Cardiac muscle cell (in vitro differentiated cells and primary cell): Measurements from ENCODE around the gene ARHGAP26. TPM values are rescaled to one million over a fixed set of nuclear protein-coding genes. Genes with fewer than 3 reads are reported as not detected.

Experiments used
- DNase-seq, 2 donors: peaks; one replicate each; pipeline versions ENCODE4 v3.0.0 to v3.0.0-alpha.2; 2010 to 2017; ENCODE audit warnings: low read depth in 1 of 2, low spot score in 1 of 2
- H3K27ac ChIP-seq: fragments of 200-600 bp; sonication (generic); 2 replicates; pipeline ENCODE4 v1.5.1; 2016
- H3K27me3 ChIP-seq: fragments of 200-600 bp; sonication (generic); 2 replicates; pipeline ENCODE4 v1.6.0; 2016; ENCODE audit warnings: control low read depth
- H3K36me3 ChIP-seq: fragments of 200-600 bp; sonication (generic); 2 replicates; pipeline ENCODE4 v1.5.1; 2016; ENCODE audit warnings: control low read depth
- H3K4me1 ChIP-seq: fragments of 200-600 bp; sonication (generic); 2 replicates; pipeline ENCODE4 v1.8.1; 2017; ENCODE audit warnings: low read depth, mild to moderate bottlenecking, mixed run types
- H3K4me3 ChIP-seq: fragments of 200-600 bp; sonication (generic); 2 replicates; pipeline ENCODE4 v1.5.1; 2016; ENCODE audit warnings: mild to moderate bottlenecking
- H3K9me3 ChIP-seq: fragments of 200-600 bp; sonication (generic); 2 replicates; pipeline ENCODE4 v1.5.1; 2017; ENCODE audit warnings: low read depth, mild to moderate bottlenecking, control low read depth
- CTCF ChIP-seq: IDR thresholded peaks from 2 replicates; pipeline ENCODE4 v1.5.1; 2012; ENCODE audit warnings: low read depth, mild to moderate bottlenecking, low read length
- polyA plus RNA-seq: library from polyadenylated mRNA; unstranded; fragments of >200 nt; fragmentation: Nextera tagmentation; extraction: Ambion mirVana; gene quantifications from 2 replicates; pipeline ENCODE4 v1.2.1, GENCODE V29; 2016
- total RNA-seq: library from RNA; depleted of rRNA; stranded (reverse); fragments of >200 nt; gene quantifications from 2 replicates; pipeline ENCODE4 v1.2.3, GENCODE V29; 2016

ARHGAP26 gene
- total and polyA plus RNA-seq, 2 experiments from 2014 or later = 12.7 to 16.2 TPM

DNA sequence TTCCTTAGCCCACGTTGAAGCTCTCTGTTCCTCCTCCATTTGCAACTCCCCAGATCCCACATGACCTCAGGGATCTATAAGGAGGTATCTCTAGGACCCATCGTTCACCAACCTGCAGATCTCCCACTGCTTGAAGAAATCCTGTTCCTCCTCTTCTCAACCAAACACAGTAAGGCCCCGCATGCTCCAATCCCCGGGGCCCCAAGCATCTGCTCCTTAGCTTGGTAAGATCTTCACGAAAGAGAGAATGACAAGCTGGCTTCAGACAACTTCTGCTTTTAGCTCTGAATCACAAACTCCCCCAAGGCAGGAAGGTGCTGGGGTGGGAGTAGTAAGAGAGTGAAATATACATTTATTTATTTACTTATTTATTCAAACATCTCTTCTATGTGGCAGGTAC, 33.0 kb upstream of the ARHGAP26 start:
- Histone ChIP-seq H3K4me1 (peaks cover 10% of the 10 kb centered on the region), H3K27me3 (no peaks in the 10 kb centered on the region), H3K36me3 (no peaks in the 10 kb centered on the region), H3K27ac (no peak overlapping the region), H3K9me3 (no peaks in the 10 kb centered on the region), H3K4me3 (no peak overlapping the region)
- TF ChIP-seq CTCF = no peak
- no peak for DNase-seq

DNA sequence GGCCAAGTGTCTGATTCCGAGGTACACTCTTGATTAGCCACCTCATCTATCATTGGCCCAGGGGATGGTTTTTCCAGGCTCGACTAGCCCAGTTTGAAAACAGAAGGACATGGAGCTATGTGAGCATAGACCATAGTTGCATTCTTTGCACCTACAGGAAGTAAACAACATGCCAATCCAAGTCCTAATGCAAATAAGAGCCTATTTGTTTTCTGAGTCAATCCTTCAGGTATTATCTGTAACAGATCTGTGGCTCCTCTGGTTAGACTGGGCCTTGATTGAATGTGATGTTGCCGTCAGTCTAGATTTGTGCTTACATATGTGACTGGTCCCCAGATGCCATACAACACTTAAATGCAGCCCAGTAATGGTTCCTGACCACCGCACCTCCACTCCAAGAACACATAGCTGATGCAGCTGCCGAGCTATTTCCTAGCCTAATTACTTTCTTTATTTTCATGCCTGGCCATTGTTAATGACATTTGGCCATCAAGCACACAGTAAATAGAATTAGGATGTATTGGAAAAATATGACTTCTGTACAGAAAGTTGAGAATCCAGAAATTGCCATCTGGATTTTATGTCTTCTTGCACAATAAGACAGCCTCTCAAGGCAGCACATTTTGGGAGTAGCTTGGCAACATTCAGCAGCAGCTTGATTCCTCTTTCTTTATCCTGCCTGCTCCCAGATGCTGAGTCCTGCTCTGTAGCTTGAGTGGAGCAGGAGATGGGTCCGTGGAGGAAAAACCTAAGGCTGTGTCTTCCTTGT, 29.5 kb upstream of the ARHGAP26 start:
- peak in 1 of 2 donors; percentile 53 for DNase-seq
- Histone ChIP-seq H3K36me3 (no peaks in the 10 kb centered on the region), H3K4me3 (no peak overlapping the region), H3K27ac (no peak overlapping the region), H3K27me3 (no peaks in the 10 kb centered on the region), H3K4me1 (peaks cover 32% of the 10 kb centered on the region), H3K9me3 (no peaks in the 10 kb centered on the region)
- TF ChIP-seq CTCF = no peak

DNA sequence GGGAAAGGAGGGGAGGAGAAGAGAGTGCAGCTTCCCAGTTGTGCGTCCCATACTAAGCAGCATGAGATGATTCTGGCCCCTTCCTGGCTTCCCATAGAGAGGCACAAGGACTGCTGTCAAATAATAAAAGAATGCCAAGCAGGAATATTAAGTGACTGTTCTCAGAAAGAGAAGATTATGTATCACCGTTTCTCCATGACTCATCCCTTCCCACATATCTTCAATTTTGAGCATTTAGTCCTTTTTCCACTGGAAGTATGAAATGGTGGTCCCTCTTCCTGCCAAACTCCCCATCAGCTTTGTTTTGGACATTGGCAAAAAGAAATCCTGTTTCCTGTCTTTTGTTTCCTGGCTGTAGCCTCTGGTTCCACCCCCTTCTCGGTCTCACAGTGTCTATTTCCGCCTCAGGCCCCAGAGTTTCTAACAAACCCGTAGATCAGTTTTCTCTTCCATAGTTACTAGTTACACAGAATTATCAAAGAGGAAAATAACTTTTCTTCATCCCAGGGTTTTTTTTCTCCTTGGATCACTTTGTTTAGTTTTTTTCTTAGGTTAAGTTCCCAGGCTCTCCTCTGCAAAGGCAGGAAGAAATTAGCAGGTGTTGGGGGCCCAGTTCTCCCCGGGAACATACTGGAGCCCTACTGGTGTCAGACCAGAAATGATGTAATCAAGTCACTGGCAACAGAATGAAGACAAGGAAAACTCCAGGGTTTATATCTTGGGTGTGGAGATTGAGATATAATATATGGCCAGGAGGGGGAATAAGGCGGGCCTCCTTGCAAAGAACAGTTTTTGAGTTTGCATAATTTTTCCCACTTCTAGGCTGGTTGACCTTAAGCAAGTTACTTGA, 26.4 kb upstream of the ARHGAP26 start:
- no peak overlapping the region for H3K27ac ChIP-seq
- H3K4me1 ChIP-seq = peaks cover 47% of the 10 kb centered on the region
- no peaks in the 10 kb centered on the region for H3K9me3 ChIP-seq
- H3K36me3 ChIP-seq = no peaks in the 10 kb centered on the region
- no peaks in the 10 kb centered on the region for H3K27me3 ChIP-seq
- DNase-seq = peak in 1 of 2 donors; percentile 72
- no peak overlapping the region for H3K4me3 ChIP-seq
- TF ChIP-seq CTCF = no peak

DNA sequence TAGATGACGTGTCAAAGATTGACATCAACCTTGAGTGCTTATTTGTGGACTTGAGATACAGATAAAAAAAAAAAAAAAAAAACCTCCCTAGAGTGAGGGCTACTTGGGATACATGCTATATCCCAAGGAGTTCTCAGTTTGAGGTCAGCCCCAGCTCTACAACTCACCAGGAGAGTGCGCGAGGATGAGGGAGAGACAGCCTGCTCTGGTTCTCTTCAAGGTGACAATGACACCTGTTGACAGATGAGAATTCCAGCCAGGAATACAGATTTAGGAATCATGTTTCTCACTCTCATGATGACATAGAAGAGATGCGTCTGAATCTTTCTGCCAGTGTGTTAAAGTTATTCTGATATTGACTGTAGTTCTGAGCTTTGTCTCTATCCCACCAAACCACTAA, 24.9 kb upstream of the ARHGAP26 start:
- DNase-seq = peak in 1 of 2 donors; percentile 58
- peak overlapping the region; percentile 63 for H3K27ac ChIP-seq
- H3K36me3 ChIP-seq = no peaks in the 10 kb centered on the region
- H3K4me3 ChIP-seq = no peak overlapping the region
- TF ChIP-seq CTCF = no peak
- no peaks in the 10 kb centered on the region for H3K9me3 ChIP-seq
- H3K4me1 ChIP-seq = peaks cover 47% of the 10 kb centered on the region
- no peaks in the 10 kb centered on the region for H3K27me3 ChIP-seq

- peak overlapping the region; percentile 63 for H3K27ac ChIP-seq
- TF ChIP-seq CTCF = no peak
- peaks cover 47% of the 10 kb centered on the region for H3K4me1 ChIP-seq
These were observed 23.4 kb upstream of the ARHGAP26 start for GRCh38 chr5:142746532-142747433.

More at GRCh38 chr5:142746532-142747433, 23.4 kb upstream of the ARHGAP26 start:
- Histone ChIP-seq H3K36me3 (no peaks in the 10 kb centered on the region), H3K9me3 (no peaks in the 10 kb centered on the region), H3K27me3 (no peaks in the 10 kb centered on the region), H3K4me3 (no peak overlapping the region)
- DNase-seq = peak in 1 of 2 donors; percentile 71
